HG03066 (cell line): ENCODE data around the gene FLAD1.

Experiments used
- ATAC-seq: cut with Tn5 transposase; IDR thresholded peaks from one replicate; pipeline ENCODE4 v1.9.1; 2021; ENCODE audit warnings: low read depth; ENCODE audit not compliant: unreplicated experiment

Gene FLAD1

GRCh38 chr1:154982897-154983648 lies at the start of gene FLAD1:
Gene FLAD1 (plus strand): TSS chr1:154983344. CDS start chr1:154983695, 351 bp downstream.
- peak; percentile 99 for ATAC-seq

DNA sequence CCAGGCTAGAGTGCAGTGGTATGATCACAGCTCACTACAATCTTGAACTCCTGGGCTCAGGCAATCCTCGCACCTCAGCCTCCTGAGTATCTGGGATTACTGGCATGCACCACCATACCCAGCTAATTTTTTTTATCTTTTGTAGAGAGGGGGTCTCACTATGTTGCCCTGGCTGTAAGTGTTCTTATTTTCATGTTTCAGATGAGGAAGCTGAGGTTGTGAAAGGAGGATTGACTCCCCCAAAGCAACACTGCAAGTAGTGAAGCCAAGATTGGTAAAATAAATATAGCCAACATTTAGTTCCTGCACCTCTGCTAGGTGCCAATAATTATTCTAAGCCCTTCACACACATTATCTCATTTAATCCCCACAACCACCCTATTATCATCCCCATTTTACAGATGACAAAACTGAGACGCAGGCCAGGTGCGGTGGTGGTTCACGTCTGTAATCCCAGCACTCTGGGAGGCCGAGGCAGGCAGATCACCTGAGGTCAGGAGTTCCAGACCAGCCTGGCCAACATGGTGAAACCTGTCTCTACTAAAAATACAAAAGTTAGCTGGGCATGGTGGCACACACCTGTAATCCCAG lies 48.7 kb upstream of the FLAD1 start:
- ATAC-seq, result no peak

- no peak for ATAC-seq
These were observed 47.2 kb upstream of the FLAD1 start for GRCh38 chr1:154935749-154936554.

DNA sequence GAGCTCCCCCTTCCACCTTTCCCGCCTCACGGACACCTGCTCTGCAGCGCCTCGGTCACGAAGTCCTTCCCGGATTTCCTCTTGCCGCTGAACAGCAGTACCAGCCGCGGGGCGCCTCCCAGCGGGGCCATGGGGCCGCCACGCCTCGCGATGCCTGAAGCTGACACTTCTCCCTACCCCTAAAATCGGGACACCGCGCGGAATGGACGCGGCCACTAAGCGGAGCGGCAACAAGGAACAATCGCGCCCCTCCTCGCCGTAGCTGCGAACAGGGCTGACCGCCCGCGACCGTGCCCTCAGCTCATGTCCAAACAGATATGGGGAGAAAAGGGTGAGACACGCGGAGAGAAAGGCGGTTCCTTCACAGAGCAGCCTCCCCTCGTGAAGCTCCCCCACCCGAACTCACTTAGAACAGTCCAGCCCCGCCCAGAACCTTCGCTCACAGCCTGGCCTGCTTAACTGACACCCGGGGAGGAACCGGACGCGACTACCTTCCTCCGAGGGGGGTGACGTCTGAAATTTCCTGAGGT lies 46.5 kb upstream of the FLAD1 start, which contains the start of gene PMVK:
TSS of gene PMVK (minus strand) at position 165 of the 530 bp plus-strand sequence. CDS start at position 131, 34 bp downstream.
- ATAC-seq, result peak; percentile 68

DNA sequence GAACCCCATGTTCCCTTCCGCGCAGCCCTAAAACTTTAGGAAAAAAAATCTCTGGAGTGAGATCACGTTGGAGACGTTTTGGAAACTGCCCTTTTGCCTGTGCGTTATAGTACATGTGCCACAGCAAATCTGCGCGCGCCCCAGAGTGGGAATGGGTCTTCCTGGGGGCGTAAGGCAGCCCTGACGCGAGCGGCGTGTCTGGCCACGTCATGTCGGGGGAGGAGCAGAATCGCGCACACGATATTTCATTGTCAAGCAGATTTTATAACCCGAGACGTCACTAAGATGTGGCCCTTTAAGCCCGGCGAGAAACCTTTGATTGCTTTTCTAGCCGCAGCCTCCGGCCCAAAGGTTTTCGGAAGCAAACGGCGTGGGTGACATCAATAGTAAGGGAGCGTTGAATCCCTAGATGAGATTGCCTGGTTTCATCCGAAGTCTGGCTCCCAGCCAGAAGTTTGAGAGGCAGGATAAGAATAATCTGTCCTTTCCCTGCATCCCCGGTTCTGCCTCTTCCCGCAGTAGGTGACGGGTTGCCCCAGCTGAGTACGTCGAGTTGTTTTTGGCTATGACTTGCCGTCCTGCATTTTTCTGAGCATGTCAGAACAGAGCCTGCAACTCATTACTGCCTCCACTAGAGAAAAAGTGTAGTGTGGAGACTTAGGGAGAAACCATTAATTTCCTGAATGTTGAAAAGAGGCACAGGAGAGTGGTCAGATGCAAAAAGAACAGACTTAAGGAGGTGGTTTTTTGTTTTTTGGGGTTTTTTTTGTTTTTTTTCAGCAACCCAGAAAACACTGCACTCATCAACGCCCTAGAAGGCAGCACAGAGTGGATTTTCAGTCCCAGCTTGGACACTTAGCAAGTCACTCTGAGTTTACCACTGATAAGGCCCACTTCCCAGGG lies 45.8 kb upstream of the FLAD1 start:
- peak; percentile 51 for ATAC-seq

GRCh38 chr1:154937988-154938386 lies 45.2 kb upstream of the FLAD1 start:
- ATAC-seq, result no peak

DNA sequence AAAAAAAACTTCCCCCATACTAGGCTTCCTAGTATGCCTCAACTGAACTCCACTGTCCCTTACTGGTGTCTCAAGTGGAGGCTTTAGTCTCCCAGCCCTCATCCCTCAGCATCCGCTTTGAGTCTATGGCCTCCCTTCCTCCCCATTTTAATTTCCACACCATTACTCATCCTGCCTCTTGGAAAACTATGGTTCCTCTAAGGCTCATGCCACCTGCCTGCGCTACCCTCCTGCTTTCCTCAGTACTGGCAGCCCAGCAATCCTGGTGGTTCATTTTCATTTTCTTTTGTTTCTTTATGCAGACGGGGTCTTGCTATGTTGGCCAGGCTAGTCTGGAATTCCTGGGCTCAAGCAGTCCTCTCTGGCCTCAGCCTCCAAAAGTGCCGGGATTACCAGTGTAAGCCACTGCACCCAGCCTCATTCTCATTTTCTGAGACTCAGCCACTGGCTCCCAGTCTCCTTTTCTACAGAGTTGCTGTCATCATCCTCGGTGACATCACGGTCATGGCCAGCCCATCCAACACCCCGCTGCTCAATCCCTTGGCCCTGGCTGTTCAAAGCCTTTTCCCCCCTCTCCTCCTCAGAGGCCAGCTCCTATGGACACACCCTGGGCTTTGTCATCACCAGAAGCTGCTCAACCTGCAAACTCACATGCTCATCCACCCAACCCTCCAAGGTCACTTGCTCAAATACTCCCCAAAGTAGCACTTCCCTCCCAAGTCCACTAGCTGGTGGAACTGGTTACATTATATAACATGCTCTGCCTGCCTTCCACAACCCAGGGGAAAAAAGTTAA lies 44.3 kb upstream of the FLAD1 start:
- ATAC-seq, result no peak

GRCh38 chr1:154940213-154940560 lies 43.0 kb upstream of the FLAD1 start:
- ATAC-seq, result no peak

- no peak for ATAC-seq
These were observed 42.4 kb upstream of the FLAD1 start for GRCh38 chr1:154940651-154941194.

GRCh38 chr1:154941333-154942013 lies 41.7 kb upstream of the FLAD1 start:
- ATAC-seq, result no peak

DNA sequence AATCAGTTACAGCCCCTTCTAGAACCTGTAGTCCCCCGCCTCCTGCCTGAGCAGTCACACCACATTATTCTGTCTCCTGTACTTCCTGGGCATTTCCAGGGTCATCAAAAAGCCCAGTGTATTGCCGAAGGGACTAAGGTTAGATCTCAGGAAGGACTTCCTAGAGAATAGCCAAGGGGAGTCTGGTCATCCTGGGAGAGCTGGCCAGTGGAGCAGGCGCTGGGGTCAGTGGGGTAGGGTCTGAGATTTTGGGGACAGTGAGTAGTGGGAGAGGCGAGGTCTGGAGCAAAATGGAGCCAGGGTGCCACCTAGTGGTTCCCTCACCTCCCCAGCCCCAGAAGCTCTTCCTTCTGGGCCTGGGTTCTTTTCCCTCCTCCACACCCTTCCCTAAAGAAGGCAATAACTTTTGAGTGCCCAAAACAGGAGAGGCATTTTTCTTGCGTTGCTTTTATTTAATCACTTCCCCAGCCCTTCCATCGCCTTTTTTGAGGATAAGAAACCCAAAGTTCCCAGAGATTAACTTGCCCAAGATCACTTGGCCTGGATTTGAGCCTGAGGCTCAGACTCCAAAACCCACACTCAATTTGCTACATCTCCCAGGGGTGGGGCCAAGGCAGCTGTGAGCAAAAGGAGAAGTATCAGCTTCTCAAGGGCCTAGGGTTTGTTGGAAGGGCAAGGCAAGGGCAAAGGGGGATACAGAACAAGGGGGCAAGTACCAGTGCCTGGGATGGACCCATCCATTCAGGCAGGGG lies 39.3 kb upstream of the FLAD1 start:
- no peak for ATAC-seq

DNA sequence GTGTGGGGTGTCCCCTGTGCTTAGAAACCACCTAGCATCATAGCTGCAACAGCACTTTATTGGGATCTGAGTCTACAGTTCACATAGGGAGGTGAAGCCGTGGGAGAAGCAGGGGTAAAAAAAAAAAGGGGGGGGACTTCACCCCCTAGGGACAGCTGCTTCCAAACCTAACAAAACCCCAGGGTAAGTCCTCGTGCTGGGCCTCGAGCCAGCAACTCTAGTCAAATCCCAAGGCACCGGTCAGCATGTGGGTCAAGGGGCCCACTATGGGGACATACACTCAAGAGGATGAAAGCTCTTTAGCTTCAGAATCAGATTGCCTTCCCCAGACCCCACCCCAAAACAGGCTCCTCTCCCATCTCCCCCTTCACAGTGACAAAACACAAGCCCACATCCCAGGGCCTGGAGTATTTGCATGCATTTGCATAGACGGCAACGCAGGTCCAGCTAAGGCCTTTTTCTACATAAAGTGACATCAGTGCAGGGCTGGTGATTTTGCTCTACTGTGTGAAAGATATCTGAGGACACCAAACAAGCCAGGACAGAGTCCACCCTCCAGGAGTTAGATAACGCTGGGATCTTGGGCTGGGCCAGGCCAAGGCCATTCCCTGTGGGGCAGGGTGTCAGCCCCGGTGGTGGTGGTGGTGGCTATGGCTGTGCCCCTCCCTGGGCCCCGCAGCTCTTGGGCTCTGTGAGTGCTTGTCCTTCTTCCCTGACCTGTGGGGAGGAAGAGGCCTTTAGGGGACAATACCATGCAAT lies 38.6 kb upstream of the FLAD1 start:
- no peak for ATAC-seq

DNA sequence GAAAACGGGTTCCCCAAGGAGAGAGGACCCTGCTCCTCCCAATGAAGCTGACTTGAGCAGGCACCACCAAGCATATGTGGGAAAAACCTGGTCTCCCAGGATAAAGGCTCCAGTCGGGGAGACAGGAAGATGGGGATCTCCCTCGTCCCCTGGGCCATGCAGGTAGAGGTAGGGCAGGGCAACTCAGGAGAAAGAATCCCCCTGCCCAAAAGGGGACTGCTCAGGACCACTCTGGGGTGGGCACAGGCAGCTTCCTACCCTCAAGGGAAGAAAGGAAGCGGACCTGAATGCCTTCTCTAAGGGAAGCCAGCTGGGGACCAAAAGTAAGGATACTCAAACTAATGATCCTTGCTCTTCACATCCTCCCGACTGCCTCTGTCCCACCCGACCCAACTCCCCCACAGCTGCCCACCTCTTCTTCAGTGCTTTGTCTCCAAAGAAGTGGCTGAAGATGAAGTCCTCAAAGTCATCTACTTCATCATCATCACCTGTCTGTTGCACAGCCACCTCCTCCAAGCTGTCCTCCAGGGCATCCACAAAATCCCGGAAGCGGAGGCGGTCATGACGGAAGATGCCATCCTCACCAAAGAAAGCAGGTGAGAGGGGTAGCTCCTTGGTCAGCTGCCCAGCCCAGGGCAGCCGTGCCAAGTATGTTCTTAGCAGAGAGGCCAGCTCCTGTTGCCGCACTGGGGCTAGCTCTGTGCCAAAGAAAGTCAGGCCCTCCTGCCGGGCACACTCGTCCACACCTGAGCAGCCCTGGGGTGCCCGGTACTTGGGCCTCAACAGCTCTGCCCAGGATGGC lies 37.8 kb upstream of the FLAD1 start:
- ATAC-seq, result no peak

- no peak for ATAC-seq
These were observed 36.9 kb upstream of the FLAD1 start for GRCh38 chr1:154945962-154946850.

DNA sequence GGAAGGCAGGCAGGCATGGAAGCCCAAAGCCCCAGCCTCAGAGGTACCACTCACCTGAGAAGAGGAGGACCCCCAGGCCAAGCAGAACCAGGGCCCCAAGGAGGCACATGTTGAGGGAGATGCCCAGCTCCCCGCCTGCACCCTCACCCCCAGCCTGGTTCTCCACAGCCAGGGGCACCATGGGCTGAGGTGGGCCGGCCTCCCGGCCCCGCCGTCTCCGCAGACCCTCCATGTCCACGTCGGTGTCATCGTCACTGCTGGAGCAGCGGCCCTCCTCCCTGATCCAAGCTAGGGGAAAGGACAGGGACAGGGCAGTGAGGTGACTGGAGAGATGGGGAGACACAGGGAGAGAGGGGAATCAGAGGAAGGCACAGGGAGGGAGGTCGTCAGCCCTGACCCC lies 35.1 kb upstream of the FLAD1 start:
- no peak for ATAC-seq
